ENCODE data around the gene LCE2A. TPM values are rescaled to one million over a fixed set of nuclear protein-coding genes. Genes with fewer than 3 reads are reported as not detected.
"Not testable (repeated sequence)": the region's sequence is repeated elsewhere in the genome, so short reads cannot be mapped to it uniquely, and the experiment has no call there.

LCE2A gene
- total and polyA plus RNA-seq, 2 donors from 2014 or later, result not detected

- DNase-seq, result no peak
These were observed 30.5 kb upstream of the LCE2A start for GRCh38 chr1:152667648-152668047.

DNA sequence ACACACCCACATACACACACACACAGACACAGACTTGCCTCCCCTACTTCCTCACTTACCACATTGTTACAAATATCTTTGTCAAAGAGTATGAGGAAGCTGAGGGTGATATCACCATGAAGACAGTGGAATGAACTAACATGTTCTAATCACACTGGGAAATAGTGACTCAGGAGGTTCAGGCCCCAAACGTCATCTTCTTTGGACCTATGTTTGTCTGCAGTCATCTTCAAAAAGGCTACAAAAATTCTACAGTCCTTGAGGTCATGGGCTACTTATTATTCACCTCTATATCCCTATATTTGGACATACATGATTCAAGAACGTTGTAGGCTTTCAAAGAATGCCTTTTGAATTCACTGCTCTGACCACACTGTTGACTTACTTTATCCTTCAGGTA is 25.1 kb upstream of the LCE2A start:
- Histone ChIP-seq H3K36me3 (ENCODE audit: control insufficient read depth in 2 of 3, insufficient read depth in 3 of 3, low read length in 3 of 3) (no peaks in the 10 kb centered on the region), H3K4me1 (ENCODE audit: control insufficient read depth in 2 of 3, insufficient read depth in 2 of 3, low read depth in 1 of 3, low read length in 3 of 3) (no peaks in the 10 kb centered on the region), H3K4me3 (ENCODE audit: low read length in 3 of 3) (no peak overlapping the region), H3K9me3 (ENCODE audit: control insufficient read depth in 2 of 3, insufficient read depth in 1 of 3, low read length in 3 of 3) (no peaks in the 10 kb centered on the region), H3K27me3 (ENCODE audit: control insufficient read depth, insufficient read depth, low read length) (no peaks in the 10 kb centered on the region), H3K27ac (ENCODE audit: low read depth in 2 of 2, low read length in 2 of 2) (no peak overlapping the region), H3K9ac (ENCODE audit: low read length in 3 of 3) (no peak overlapping the region)
- TF ChIP-seq, protein P1, sequence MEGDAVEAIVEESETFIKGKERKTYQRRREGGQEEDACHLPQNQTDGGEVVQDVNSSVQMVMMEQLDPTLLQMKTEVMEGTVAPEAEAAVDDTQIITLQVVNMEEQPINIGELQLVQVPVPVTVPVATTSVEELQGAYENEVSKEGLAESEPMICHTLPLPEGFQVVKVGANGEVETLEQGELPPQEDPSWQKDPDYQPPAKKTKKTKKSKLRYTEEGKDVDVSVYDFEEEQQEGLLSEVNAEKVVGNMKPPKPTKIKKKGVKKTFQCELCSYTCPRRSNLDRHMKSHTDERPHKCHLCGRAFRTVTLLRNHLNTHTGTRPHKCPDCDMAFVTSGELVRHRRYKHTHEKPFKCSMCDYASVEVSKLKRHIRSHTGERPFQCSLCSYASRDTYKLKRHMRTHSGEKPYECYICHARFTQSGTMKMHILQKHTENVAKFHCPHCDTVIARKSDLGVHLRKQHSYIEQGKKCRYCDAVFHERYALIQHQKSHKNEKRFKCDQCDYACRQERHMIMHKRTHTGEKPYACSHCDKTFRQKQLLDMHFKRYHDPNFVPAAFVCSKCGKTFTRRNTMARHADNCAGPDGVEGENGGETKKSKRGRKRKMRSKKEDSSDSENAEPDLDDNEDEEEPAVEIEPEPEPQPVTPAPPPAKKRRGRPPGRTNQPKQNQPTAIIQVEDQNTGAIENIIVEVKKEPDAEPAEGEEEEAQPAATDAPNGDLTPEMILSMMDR (IDR thresholded peaks at IDR 0.05; ENCODE audit: borderline replicate concordance, extremely low read depth, insufficient read depth), result no peak
- intact Hi-C loops (cut with DNase I), result no loop called here
- DNase-seq (no peak), FAIRE-seq (no peak)

More at GRCh38 chr1:152667648-152668047, 30.5 kb upstream of the LCE2A start:
- H3K27ac ChIP-seq (ENCODE audit: low read depth in 2 of 2, low read length in 2 of 2), result no peak overlapping the region
- no peak overlapping the region for H3K4me3 ChIP-seq (ENCODE audit: low read length in 3 of 3)
- no peaks in the 10 kb centered on the region for H3K27me3 ChIP-seq (ENCODE audit: control insufficient read depth, insufficient read depth, low read length)
- H3K36me3 ChIP-seq (ENCODE audit: control insufficient read depth in 2 of 3, insufficient read depth in 3 of 3, low read length in 3 of 3), result no peaks in the 10 kb centered on the region
- H3K9ac ChIP-seq (ENCODE audit: low read length in 3 of 3), result no peak overlapping the region
- TF ChIP-seq, protein P1 (IDR thresholded peaks at IDR 0.05; ENCODE audit: borderline replicate concordance, extremely low read depth, insufficient read depth), result no peak
- no peak for FAIRE-seq
- H3K4me1 ChIP-seq (ENCODE audit: control insufficient read depth in 2 of 3, insufficient read depth in 2 of 3, low read depth in 1 of 3, low read length in 3 of 3), result no peaks in the 10 kb centered on the region
- intact Hi-C loops (cut with DNase I), result no loop called here
- H3K9me3 ChIP-seq (ENCODE audit: control insufficient read depth in 2 of 3, insufficient read depth in 1 of 3, low read length in 3 of 3), result no peaks in the 10 kb centered on the region

DNA sequence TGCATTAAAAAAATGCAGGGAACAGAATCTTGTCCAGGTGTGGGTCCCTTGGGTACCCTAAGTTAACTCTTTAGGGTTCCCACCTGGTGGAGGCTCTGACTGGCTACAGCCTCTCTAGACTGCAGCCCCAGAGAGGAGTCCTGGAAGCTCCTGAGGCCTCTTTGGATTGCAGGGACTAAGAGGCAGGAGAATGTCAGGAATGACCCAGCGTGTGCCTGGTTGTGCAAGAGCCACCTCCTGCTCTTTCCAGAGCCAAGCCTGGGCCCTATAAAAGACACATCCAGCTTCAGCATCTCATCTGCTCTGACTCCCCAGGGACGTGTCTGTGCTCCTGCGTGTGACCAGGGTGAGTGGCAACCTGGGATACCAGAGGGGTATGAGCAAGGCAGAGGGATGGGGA is 23.2 kb upstream of the LCE2A start, which contains the start of gene LCE2C:
LCE2C (plus strand) TSS at position 297 of the 400 bp plus-strand sequence. CDS start 737 bp downstream, outside the sequence.
- intact Hi-C loops (cut with DNase I); H3K9me3 ChIP-seq (ENCODE audit: control insufficient read depth in 2 of 3, insufficient read depth in 1 of 3, low read length in 3 of 3); H3K4me3 ChIP-seq (ENCODE audit: low read length in 3 of 3); H3K36me3 ChIP-seq (ENCODE audit: control insufficient read depth in 2 of 3, insufficient read depth in 3 of 3, low read length in 3 of 3); FAIRE-seq; H3K27ac ChIP-seq (ENCODE audit: low read depth in 2 of 2, low read length in 2 of 2); H3K9ac ChIP-seq (ENCODE audit: low read length in 3 of 3); H3K27me3 ChIP-seq (ENCODE audit: control insufficient read depth, insufficient read depth, low read length); H3K4me1 ChIP-seq (ENCODE audit: control insufficient read depth in 2 of 3, insufficient read depth in 2 of 3, low read depth in 1 of 3, low read length in 3 of 3); DNase-seq: not testable (repeated sequence)

DNA sequence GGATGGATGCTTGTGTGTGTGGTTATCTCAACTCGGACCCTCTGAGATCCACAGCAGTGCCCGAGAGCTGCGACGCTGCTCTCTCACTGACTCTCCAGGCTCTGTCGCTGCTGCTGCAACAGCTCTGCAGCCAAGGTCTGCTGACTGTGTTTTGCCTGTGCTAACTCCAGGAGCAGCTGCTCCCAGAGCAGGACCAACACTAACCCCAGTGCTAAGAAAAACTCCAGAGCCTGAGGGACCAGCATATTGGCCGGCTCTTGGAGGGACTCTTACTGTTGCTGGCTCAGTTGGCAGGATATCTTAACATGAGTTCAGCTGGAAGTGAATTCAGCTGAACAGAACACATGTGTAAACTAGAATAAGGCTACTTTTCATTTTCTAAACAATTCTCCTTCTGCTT is 18.7 kb upstream of the LCE2A start:
- intact Hi-C loops (cut with DNase I), result no loop called here
- no peaks in the 10 kb centered on the region for H3K9me3 ChIP-seq (ENCODE audit: control insufficient read depth in 2 of 3, insufficient read depth in 1 of 3, low read length in 3 of 3)
- TF ChIP-seq, protein P1 (IDR thresholded peaks at IDR 0.05; ENCODE audit: borderline replicate concordance, extremely low read depth, insufficient read depth), result no peak
- no peak for FAIRE-seq
- no peaks in the 10 kb centered on the region for H3K27me3 ChIP-seq (ENCODE audit: control insufficient read depth, insufficient read depth, low read length)
- H3K36me3 ChIP-seq (ENCODE audit: control insufficient read depth in 2 of 3, insufficient read depth in 3 of 3, low read length in 3 of 3), result no peaks in the 10 kb centered on the region
- H3K4me1 ChIP-seq (ENCODE audit: control insufficient read depth in 2 of 3, insufficient read depth in 2 of 3, low read depth in 1 of 3, low read length in 3 of 3), result no peaks in the 10 kb centered on the region
- no peak overlapping the region for H3K27ac ChIP-seq (ENCODE audit: low read depth in 2 of 2, low read length in 2 of 2)
- H3K4me3 ChIP-seq (ENCODE audit: low read length in 3 of 3), result no peak overlapping the region
- H3K9ac ChIP-seq (ENCODE audit: low read length in 3 of 3), result no peak overlapping the region
- DNase-seq, result peak in 2 of 5 donors; percentile 12 to 14

Measured in kidney (tissue), 14 donors.